ENCODE results near the gene NAALADL1. TPM values are rescaled to one million over a fixed set of nuclear protein-coding genes. Genes with fewer than 3 reads are reported as not detected.

NAALADL1 gene
- total and polyA plus RNA-seq, 9 of the 15 experiments (the other 6 are each of a cell fraction or from before 2014, with no cell fraction given), result 0.06 to 0.72 (median 0.22) TPM; not detected in 4

GRCh38 chr11:65027213-65028067 is 30.9 kb downstream of the NAALADL1 start, which contains the start of gene SNX15 (continued):
- no peak for TF ChIP-seq BCLAF1 (IDR thresholded peaks at IDR 0.05; ENCODE audit: borderline replicate concordance in 1 of 2, control insufficient read depth in 1 of 2, low read depth in 2 of 2, low read length in 1 of 2)
- peak; percentile 58 for TF ChIP-seq GABPA (tag; conservative IDR thresholded peaks at IDR 0.05; ENCODE audit: low read depth)
- peak; percentile 66 for TF ChIP-seq HMGN3 (IDR thresholded peaks at IDR 0.05; ENCODE audit: borderline replicate concordance, extremely low read depth, insufficient read length, low read depth, low read length)
- peak; percentile 66; the same call in 1 of the 2 replicates for TF ChIP-seq ZBTB9 (CRISPR knock-in tag; IDR thresholded peaks at IDR 0.05)
- TF ChIP-seq POLR3G (IDR thresholded peaks at IDR 0.05; ENCODE audit: extremely low read depth, insufficient read length, insufficient replicate concordance), result no peak
- no peak for TF ChIP-seq RBM34 (IDR thresholded peaks at IDR 0.05; ENCODE audit: borderline replicate concordance, insufficient read depth, low read length)
- TF ChIP-seq ARID3A (IDR thresholded peaks at IDR 0.05; ENCODE audit: borderline replicate concordance, low read depth, low read length), result no peak
- no peak for TF ChIP-seq RBM14 (IDR thresholded peaks at IDR 0.05; ENCODE audit: borderline replicate concordance, insufficient read depth, low read depth, low read length)
- peak; percentile 42 for TF ChIP-seq RBM22 (IDR thresholded peaks at IDR 0.05; ENCODE audit: low read depth, low read length, poor library complexity, severe bottlenecking)
- no peak for TF ChIP-seq HINFP (tag; conservative IDR thresholded peaks at IDR 0.05; ENCODE audit: low read depth)
- peak; percentile 70 for TF ChIP-seq JUND (IDR thresholded peaks at IDR 0.05; ENCODE audit: borderline replicate concordance, low read depth, low read length)
- peak; percentile 45; the same call in 2 of the 3 replicates for TF ChIP-seq JUND (tag; IDR thresholded peaks at IDR 0.05; ENCODE audit: borderline replicate concordance, low read depth, low read length)
- no peak for TF ChIP-seq NR2F6 (CRISPR knock-in tag; IDR thresholded peaks at IDR 0.05)
- TF ChIP-seq NBN (IDR thresholded peaks at IDR 0.05; ENCODE audit: low read depth), result peak; percentile 67
- peak; percentile 50; the same call in 1 of the 2 replicates for TF ChIP-seq ZNF384 (IDR thresholded peaks at IDR 0.05; ENCODE audit: low read depth, low read length)

Data from K562 (cell line).